GF-D8 (cell line): ENCODE measurements around the gene TPSAB1.
"Not testable (repeated sequence)": the region's sequence is repeated elsewhere in the genome, so short reads cannot be mapped to it uniquely, and the experiment has no call there.

ENCODE experiments used
- DNase-seq: peaks from one replicate; lab custom pipeline; 2025; lab: John Stamatoyannopoulos, UW

The TPSAB1 gene

GRCh38 chr16:1223355-1224214, 16.9 kb upstream of the TPSAB1 start:
- no peak for DNase-seq

GRCh38 chr16:1224558-1224957, 15.9 kb upstream of the TPSAB1 start:
- no peak for DNase-seq

GRCh38 chr16:1225051-1225451, 15.5 kb upstream of the TPSAB1 start, which contains the start of gene TPSG1:
TSS of gene TPSG1 (minus strand) at chr16:1225268. CDS start at chr16:1225252, 16 bp downstream.
- no peak for DNase-seq

GRCh38 chr16:1225728-1226311, 14.7 kb upstream of the TPSAB1 start:
- DNase-seq, result not testable (repeated sequence)

- not testable (repeated sequence) for DNase-seq
These were observed 13.8 kb upstream of the TPSAB1 start for GRCh38 chr16:1226692-1227091.

- not testable (repeated sequence) for DNase-seq
These were observed 12.3 kb upstream of the TPSAB1 start for GRCh38 chr16:1228227-1228626.

GRCh38 chr16:1229476-1229875, 11.0 kb upstream of the TPSAB1 start:
- not testable (repeated sequence) for DNase-seq

- not testable (repeated sequence) for DNase-seq
These were observed 10.4 kb upstream of the TPSAB1 start, which contains the start of gene TPSB2 for GRCh38 chr16:1230084-1230470. TSS of gene TPSB2 (minus strand) at chr16:1230184. CDS start at chr16:1229951, 233 bp downstream.

GRCh38 chr16:1230471-1231212, 9.9 kb upstream of the TPSAB1 start:
- DNase-seq, result not testable (repeated sequence)

GRCh38 chr16:1231301-1231700, 9.2 kb upstream of the TPSAB1 start:
- not testable (repeated sequence) for DNase-seq

- not testable (repeated sequence) for DNase-seq
These were observed 8.3 kb upstream of the TPSAB1 start for GRCh38 chr16:1232049-1232748.

GRCh38 chr16:1236659-1237058, 3.8 kb upstream of the TPSAB1 start:
- not testable (repeated sequence) for DNase-seq

- no peak for DNase-seq
These were observed 2.5 kb upstream of the TPSAB1 start for GRCh38 chr16:1237990-1238389.

GRCh38 chr16:1238909-1239308, 1.6 kb upstream of the TPSAB1 start:
- not testable (repeated sequence) for DNase-seq

GRCh38 chr16:1239575-1239974, 930 bp upstream of the TPSAB1 start:
- not testable (repeated sequence) for DNase-seq

- not testable (repeated sequence) for DNase-seq
These were observed 576 bp downstream of the TPSAB1 start for GRCh38 chr16:1241081-1241480.

GRCh38 chr16:1243363-1243762, 2.9 kb downstream of the TPSAB1 start:
- DNase-seq, result not testable (repeated sequence)

GRCh38 chr16:1243907-1244850, 3.7 kb downstream of the TPSAB1 start:
- not testable (repeated sequence) for DNase-seq

- DNase-seq, result no peak
These were observed 4.4 kb downstream of the TPSAB1 start for GRCh38 chr16:1244881-1245280.

- DNase-seq, result no peak
These were observed 5.0 kb downstream of the TPSAB1 start for GRCh38 chr16:1245452-1246020.
